Spleen (tissue), 11 donors: ENCODE results near the gene UBL5. TPM values are rescaled to one million over a fixed set of nuclear protein-coding genes. Genes with fewer than 3 reads are reported as not detected.
A peak's percentile ranks its signal among the peaks of the same experiment; 100 is the strongest.

Source experiments
- DNase-seq: peaks from one replicate; pipeline ENCODE4 v3.0.0-alpha.2; 2020
- H3K27ac ChIP-seq, 8 donors: fragments of 200-600 bp; sonication (generic) in 7 of 8; 1 replicate in 4 of 8; 2 replicates in 4 of 8; pipeline versions ENCODE4 v1.5.0 to v1.8.0; 2016 to 2021; ENCODE audit warnings: inconsistent platforms in 4 of 8, mild to moderate bottlenecking in 4 of 8, moderate library complexity in 1 of 8
- H3K27me3 ChIP-seq, 7 donors: fragments of 200-600 bp; sonication (generic) in 6 of 7; replicated peaks in 1 of 7; 1 replicate in 4 of 7; 2 replicates in 3 of 7; pipeline versions ENCODE4 v1.5.0 to v1.8.0; 2016 to 2021; ENCODE audit warnings: inconsistent platforms in 3 of 7, mild to moderate bottlenecking in 1 of 7
- H3K36me3 ChIP-seq, 6 donors: fragments of 200-600 bp; sonication (generic) in 5 of 6; 1 replicate in 4 of 6; 2 replicates in 2 of 6; pipeline versions ENCODE4 v1.5.0 to v1.8.0; 2016 to 2021; ENCODE audit warnings: inconsistent platforms in 2 of 6
- H3K4me1 ChIP-seq, 6 donors: fragments of 200-600 bp; sonication (generic) in 5 of 6; 1 replicate in 3 of 6; 2 replicates in 3 of 6; pipeline versions ENCODE4 v1.5.0 to v1.8.0; 2016 to 2021; ENCODE audit warnings: inconsistent platforms in 3 of 6
- H3K4me3 ChIP-seq, 8 donors: fragments of 200-600 bp; sonication (generic) in 7 of 8; 1 replicate in 4 of 8; 2 replicates in 4 of 8; pipeline versions ENCODE4 v1.5.0 to v1.8.0; 2016 to 2021; ENCODE audit warnings: inconsistent platforms in 4 of 8, mild to moderate bottlenecking in 4 of 8, moderate library complexity in 2 of 8
- H3K9me3 ChIP-seq, 8 donors: fragments of 200-600 bp; sonication (generic) in 7 of 8; 1 replicate in 4 of 8; 2 replicates in 4 of 8; pipeline versions ENCODE4 v1.5.0 to v1.8.0; 2016 to 2021; ENCODE audit warnings: inconsistent platforms in 4 of 8
- CTCF ChIP-seq, 11 experiments: fragments of 200-600 bp in 7 of 11; fragments of 450-650 bp in 4 of 11; sonication (generic) in 4 of 11; IDR thresholded peaks in 8 of 11; conservative IDR thresholded peaks in 3 of 11; 1 replicate in 7 of 11; 2 replicates in 4 of 11; pipeline versions ENCODE4 v1.4.0 to v1.8.0; 2016 to 2021; ENCODE audit warnings: antibody characterized with exemption in 11 of 11, inconsistent platforms in 4 of 11, mild to moderate bottlenecking in 1 of 11
- POLR2A ChIP-seq, 3 donors: fragments of 450-650 bp; IDR thresholded peaks; one replicate each; pipeline ENCODE4 v1.5.1; 2017; ENCODE audit warnings: antibody characterized with exemption in 3 of 3, mild to moderate bottlenecking in 1 of 3
- POLR2AphosphoS5 ChIP-seq, 3 donors: sonication (generic); formaldehyde crosslinking; IDR thresholded peaks; one replicate each; pipeline ENCODE4 v1.5.1; 2017; ENCODE audit warnings: antibody characterized with exemption in 3 of 3
- WGBS, 5 donors: extraction: QIAGEN DNeasy Blood & Tissue Kit in 3 of 5; methylation state at CpG; one replicate each; pipeline versions ENCODE4 v1.1.5 to v1.1.7; 2013 to 2018; 5-methylcytosine and 5-hydroxymethylcytosine counted together
- intact Hi-C: fragments of 100-400 bp; cut with DNase I; formaldehyde crosslinking; loops from one replicate; pipeline ENCODE4 v1.15.0; 2023; ENCODE audit warnings: low total_unique reads
- polyA plus RNA-seq, 3 donors: library from polyadenylated mRNA; stranded (reverse); fragments of 200-250 nt; gene quantifications; one replicate each; pipeline ENCODE4 v1.2.1, GENCODE V29; 2013
- total RNA-seq, 7 donors: library from RNA; depleted of rRNA in 3 of 7; stranded (reverse); fragments of >200 nt in 3 of 7; fragmentation: NEBNext Ultra II Directional in 4 of 7; extraction: Animal tissue kit (Norgen Biotek cat#: 25700) in 4 of 7; gene quantifications; one replicate each; pipeline versions ENCODE4 v1.1.0 to v1.2.1, GENCODE V29; 2016 to 2021
- donor health status: healthy with polysubstance abuse.
- donor health status: DM: no; HTN: no; CAD: no; lungs with moderate emphysema.
- donor health status: DM: no; HTN: no; CAD: no.
- donor health status: Bipolar disorder and iron deficiency.
- donor health status: healthy.
- donor health status: DM: no; HTN: no; CAD: no.
- donor health status: DM: yes; HTN: yes; CAD: no.

The UBL5 gene
- total and polyA plus RNA-seq, 10 donors: 180 to 778 (median 269) TPM

GRCh38 chr19:9850235-9850959, 22.7 kb downstream of the UBL5 start:
- WGBS, 5 donors: 77 to 91% (median 88%) methylated on average over 13 to 19 of the region's 19 CpGs
- H3K27me3 ChIP-seq: no peaks in the 10 kb centered on the region
- TF ChIP-seq CTCF (IDR thresholded peaks at IDR 0.05 in 8 of 11, conservative IDR thresholded peaks at IDR 0.05 in 3 of 11): no peak
- TF ChIP-seq POLR2A (IDR thresholded peaks at IDR 0.05): no peak
- TF ChIP-seq POLR2AphosphoS5 (IDR thresholded peaks at IDR 0.05): no peak
- intact Hi-C loops: loop anchor here (10.0 kb wide), 1 partner anchor 64 kb away; no protein-coding TSS in a partner anchor
- DNase-seq: no peak
- no peaks in the 10 kb centered on the region for H3K9me3 ChIP-seq
- H3K27ac ChIP-seq: no peak overlapping the region
- peaks cover 0 to 76% (median 40%) of the 10 kb centered on the region in 6 donors for H3K36me3 ChIP-seq
- H3K4me3 ChIP-seq: no peak overlapping the region
- peaks cover 0 to 9% (median 0%) of the 10 kb centered on the region in 6 donors for H3K4me1 ChIP-seq

- Histone ChIP-seq H3K4me1 (peaks cover 0 to 21% (median 15%) of the 10 kb centered on the region in 6 donors), H3K27ac (no peak overlapping the region), H3K4me3 (no peak overlapping the region), H3K9me3 (no peaks in the 10 kb centered on the region), H3K36me3 (peaks cover 0 to 41% (median 11%) of the 10 kb centered on the region in 6 donors), H3K27me3 (no peaks in the 10 kb centered on the region)
- no peak for DNase-seq
- TF ChIP-seq POLR2A (IDR thresholded peaks at IDR 0.05) (no peak), POLR2AphosphoS5 (IDR thresholded peaks at IDR 0.05) (peak in 1 of 3 donors; percentile 50)
- 96 to 98% (median 97%) methylated on average over 33 to 38 of the region's 38 CpGs for WGBS, 5 donors
- intact Hi-C loops: loop anchor here (10.0 kb wide), 1 partner anchor 60 kb away; no protein-coding TSS in a partner anchor
These were observed 26.6 kb downstream of the UBL5 start for GRCh38 chr19:9854282-9854846.

- TF ChIP-seq CTCF (IDR thresholded peaks at IDR 0.05 in 8 of 11, conservative IDR thresholded peaks at IDR 0.05 in 3 of 11) (no peak), POLR2A (IDR thresholded peaks at IDR 0.05) (no peak), POLR2AphosphoS5 (IDR thresholded peaks at IDR 0.05) (no peak)
- WGBS, 5 donors: 93 to 98% (median 96%) methylated on average over 9 of the region's 9 CpGs
- Histone ChIP-seq H3K27me3 (no peaks in the 10 kb centered on the region), H3K9me3 (no peaks in the 10 kb centered on the region), H3K4me3 (no peak overlapping the region), H3K36me3 (peaks cover 0 to 20% (median 0%) of the 10 kb centered on the region in 6 donors), H3K27ac (peak overlapping the region in 1 of 8 donors; percentile 86), H3K4me1 (peaks cover 0 to 21% (median 15%) of the 10 kb centered on the region in 6 donors)
- intact Hi-C loops: loop anchor here (10.0 kb wide), 1 partner anchor 58 kb away; no protein-coding TSS in a partner anchor
- DNase-seq: peak; percentile 51
These were observed 28.9 kb downstream of the UBL5 start for GRCh38 chr19:9856609-9857008.

- WGBS, 5 donors: 91 to 97% (median 92%) methylated on average over 13 of the region's 13 CpGs
- Histone ChIP-seq H3K27ac (peak overlapping the region in 5 of 8 donors; percentile 6 to 86 (median 74)), H3K36me3 (peaks cover 0 to 15% (median 0%) of the 10 kb centered on the region in 6 donors), H3K4me1 (peaks cover 0 to 24% (median 15%) of the 10 kb centered on the region in 6 donors), H3K9me3 (no peaks in the 10 kb centered on the region), H3K27me3 (no peaks in the 10 kb centered on the region), H3K4me3 (peak overlapping the region in 2 of 8 donors; percentile 6 to 47)
- peak; percentile 65 for DNase-seq
- TF ChIP-seq CTCF (IDR thresholded peaks at IDR 0.05 in 8 of 11, conservative IDR thresholded peaks at IDR 0.05 in 3 of 11) (no peak), POLR2A (IDR thresholded peaks at IDR 0.05) (no peak), POLR2AphosphoS5 (IDR thresholded peaks at IDR 0.05) (no peak)
- intact Hi-C loops: loop anchor here (10.0 kb wide), 1 partner anchor 58 kb away; no protein-coding TSS in a partner anchor
These were observed 29.5 kb downstream of the UBL5 start for GRCh38 chr19:9857076-9857721.
